ENCODE results near the gene TCF4.

- no peak for TF ChIP-seq CTCF (IDR thresholded peaks at IDR 0.05; ENCODE audit: insufficient read depth, low read length)
- TF ChIP-seq REST (IDR thresholded peaks at IDR 0.05; ENCODE audit: insufficient replicate concordance, low read depth), result peak; percentile 80
- TF ChIP-seq POLR2AphosphoS5 (IDR thresholded peaks at IDR 0.05; ENCODE audit: low read depth), result no peak
- no peak for TF ChIP-seq GABPA (IDR thresholded peaks at IDR 0.05; ENCODE audit: low read depth)
- no peak for TF ChIP-seq SPI1 (IDR thresholded peaks at IDR 0.05; ENCODE audit: borderline replicate concordance, low read depth)
Measured at GRCh38 chr18:55268151-55268601, 319.8 kb downstream of the TCF4 start.

Measured in HL-60 (cell line).